Uterus (tissue), 4 donors: ENCODE measurements around the gene GSS. TPM values are rescaled to one million over a fixed set of nuclear protein-coding genes. Genes with fewer than 3 reads are reported as not detected.
"Not testable (repeated sequence)": the region's sequence is repeated elsewhere in the genome, so short reads cannot be mapped to it uniquely, and the experiment has no call there.

Experiments
- DNase-seq, 2 donors: peaks; one replicate each; pipeline ENCODE4 v3.0.0-alpha.2; 2019 to 2020
- H3K27ac ChIP-seq, 2 donors: fragments of 200-600 bp; sonication (generic); 1 replicate in 1 of 2; 2 replicates in 1 of 2; pipeline ENCODE4 v1.5.1; 2016 to 2018
- H3K27me3 ChIP-seq, 2 donors: fragments of 200-600 bp; sonication (generic); one replicate each; pipeline ENCODE4 v1.5.1; 2018 to 2019; ENCODE audit warnings: control low read depth in 1 of 2
- H3K36me3 ChIP-seq, 2 donors: fragments of 200-600 bp; sonication (generic); one replicate each; pipeline ENCODE4 v1.5.1; 2019; ENCODE audit warnings: control low read depth in 1 of 2
- H3K4me1 ChIP-seq, 2 donors: fragments of 200-600 bp; sonication (generic); one replicate each; pipeline ENCODE4 v1.5.1; 2018 to 2019; ENCODE audit warnings: control low read depth in 1 of 2
- H3K4me3 ChIP-seq, 2 donors: fragments of 200-600 bp; sonication (generic); 1 replicate in 1 of 2; 2 replicates in 1 of 2; pipeline ENCODE4 v1.5.1; 2018 to 2019; ENCODE audit warnings: mild to moderate bottlenecking in 1 of 2
- H3K9me3 ChIP-seq, 2 donors: fragments of 200-600 bp; sonication (generic); one replicate each; pipeline ENCODE4 v1.5.1; 2019; ENCODE audit warnings: control low read depth in 1 of 2
- CTCF ChIP-seq, 4 experiments: fragments of 200-600 bp in 2 of 4; fragments of 450-650 bp in 2 of 4; sonication (generic) in 2 of 4; IDR thresholded peaks; one replicate each; pipeline ENCODE4 v1.5.1; 2016 to 2019; ENCODE audit warnings: antibody characterized with exemption in 4 of 4, mild to moderate bottlenecking in 2 of 4, moderate library complexity in 1 of 4
- POLR2A ChIP-seq, 2 donors: fragments of 450-650 bp; IDR thresholded peaks; one replicate each; pipeline ENCODE4 v1.6.1; 2016; ENCODE audit warnings: antibody characterized with exemption in 2 of 2, mild to moderate bottlenecking in 1 of 2, moderate library complexity in 1 of 2
- intact Hi-C: fragments of 100-400 bp; cut with DNase I; formaldehyde crosslinking; loops from one replicate; pipeline ENCODE4 v1.15.1; 2023; ENCODE audit warnings: low total_unique reads
- total RNA-seq, 4 donors: library from RNA; depleted of rRNA in 3 of 4; stranded (reverse); fragments of >200 nt in 3 of 4; gene quantifications; one replicate each; pipeline versions ENCODE4 v1.1.0 to v1.2.4, GENCODE V29; 2014 to 2023
- donor health status: DM: yes; HTN: yes; CAD: no.

Gene GSS
- total RNA-seq, 4 donors from 2014 or later, result 3.8 to 47.2 (median 16.5) TPM

GRCh38 chr20:34904202-34904621 lies 51.4 kb downstream of the GSS start:
- TF ChIP-seq CTCF (IDR thresholded peaks at IDR 0.05) (no peak), POLR2A (IDR thresholded peaks at IDR 0.05) (no peak)
- H3K4me3 ChIP-seq, result no peak overlapping the region
- intact Hi-C loops, result no loop called here
- H3K36me3 ChIP-seq, result no peaks in the 10 kb centered on the region
- no peaks in the 10 kb centered on the region for H3K4me1 ChIP-seq
- no peak overlapping the region for H3K27ac ChIP-seq
- H3K27me3 ChIP-seq, result no peaks in the 10 kb centered on the region
- DNase-seq, result no peak
- H3K9me3 ChIP-seq, result no peaks in the 10 kb centered on the region

- H3K27ac ChIP-seq, H3K9me3 ChIP-seq, H3K4me1 ChIP-seq, H3K36me3 ChIP-seq, H3K4me3 ChIP-seq, H3K27me3 ChIP-seq, intact Hi-C loops, DNase-seq: not testable (repeated sequence)
Measured at GRCh38 chr20:34898731-34899130, 56.9 kb downstream of the GSS start.

- H3K36me3 ChIP-seq, intact Hi-C loops, DNase-seq, H3K27ac ChIP-seq, H3K4me3 ChIP-seq, H3K9me3 ChIP-seq, H3K4me1 ChIP-seq, H3K27me3 ChIP-seq: not testable (repeated sequence)
Measured at GRCh38 chr20:34898129-34898528, 57.5 kb downstream of the GSS start.

GRCh38 chr20:34896086-34896621 lies 59.5 kb downstream of the GSS start:
- intact Hi-C loops, result no loop called here
- H3K4me1 ChIP-seq, result no peaks in the 10 kb centered on the region
- no peak for TF ChIP-seq POLR2A (IDR thresholded peaks at IDR 0.05)
- TF ChIP-seq CTCF (IDR thresholded peaks at IDR 0.05), result no peak
- H3K27me3 ChIP-seq, result no peaks in the 10 kb centered on the region
- no peak overlapping the region for H3K4me3 ChIP-seq
- DNase-seq, result no peak
- no peaks in the 10 kb centered on the region for H3K9me3 ChIP-seq
- H3K27ac ChIP-seq, result no peak overlapping the region
- H3K36me3 ChIP-seq, result no peaks in the 10 kb centered on the region

- TF ChIP-seq CTCF (IDR thresholded peaks at IDR 0.05), result no peak
- TF ChIP-seq POLR2A (IDR thresholded peaks at IDR 0.05), result no peak
- Histone ChIP-seq H3K4me1 (no peaks in the 10 kb centered on the region), H3K9me3 (no peaks in the 10 kb centered on the region)
Measured at GRCh38 chr20:34895465-34895864, 60.1 kb downstream of the GSS start.

GRCh38 chr20:34894723-34895122 lies 60.9 kb downstream of the GSS start:
- H3K4me3 ChIP-seq, result no peak overlapping the region
- no peak for DNase-seq
- H3K27ac ChIP-seq, result no peak overlapping the region
- H3K27me3 ChIP-seq, result no peaks in the 10 kb centered on the region
- no peaks in the 10 kb centered on the region for H3K36me3 ChIP-seq
- no peaks in the 10 kb centered on the region for H3K4me1 ChIP-seq
- TF ChIP-seq POLR2A (IDR thresholded peaks at IDR 0.05) (no peak), CTCF (IDR thresholded peaks at IDR 0.05) (no peak)
- intact Hi-C loops, result no loop called here
- H3K9me3 ChIP-seq, result no peaks in the 10 kb centered on the region

More at GRCh38 chr20:34895465-34895864, 60.1 kb downstream of the GSS start:
- H3K36me3 ChIP-seq, result no peaks in the 10 kb centered on the region
- no peak for DNase-seq
- H3K27me3 ChIP-seq, result no peaks in the 10 kb centered on the region
- intact Hi-C loops, result no loop called here
- no peak overlapping the region for H3K27ac ChIP-seq
- no peak overlapping the region for H3K4me3 ChIP-seq
